ENCODE results near the gene FXYD5.

DNA sequence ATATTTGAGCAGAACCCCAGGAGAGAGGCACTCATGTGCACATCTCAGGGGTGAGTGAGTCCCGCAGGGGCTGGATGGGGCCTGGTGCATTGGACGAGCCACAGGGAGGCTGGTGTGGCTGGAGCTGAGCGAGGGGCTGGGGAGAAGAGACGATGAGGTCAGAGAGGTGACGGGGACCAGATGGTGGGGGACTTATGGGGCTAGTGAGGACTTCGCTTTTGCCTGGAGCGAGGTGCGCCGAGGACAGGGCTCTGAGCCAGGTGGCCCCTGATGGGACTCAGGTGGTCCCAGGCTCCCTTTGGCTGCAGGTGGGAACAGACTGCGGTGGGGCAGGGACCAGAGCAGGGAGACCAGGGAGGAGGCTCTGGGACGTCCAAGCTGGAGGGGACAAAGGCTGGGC is 45.8 kb upstream of the FXYD5 start:
- no peak for TF ChIP-seq CTCF (IDR thresholded peaks at IDR 0.05 in 4 of 5, conservative IDR thresholded peaks at IDR 0.05 in 1 of 5)
- no peak for TF ChIP-seq POLR2A (IDR thresholded peaks at IDR 0.05)
